ENCODE measurements around the gene CCDC167.
"Not testable (repeated sequence)": the region's sequence is repeated elsewhere in the genome, so short reads cannot be mapped to it uniquely, and the experiment has no call there.

Gene CCDC167

DNA sequence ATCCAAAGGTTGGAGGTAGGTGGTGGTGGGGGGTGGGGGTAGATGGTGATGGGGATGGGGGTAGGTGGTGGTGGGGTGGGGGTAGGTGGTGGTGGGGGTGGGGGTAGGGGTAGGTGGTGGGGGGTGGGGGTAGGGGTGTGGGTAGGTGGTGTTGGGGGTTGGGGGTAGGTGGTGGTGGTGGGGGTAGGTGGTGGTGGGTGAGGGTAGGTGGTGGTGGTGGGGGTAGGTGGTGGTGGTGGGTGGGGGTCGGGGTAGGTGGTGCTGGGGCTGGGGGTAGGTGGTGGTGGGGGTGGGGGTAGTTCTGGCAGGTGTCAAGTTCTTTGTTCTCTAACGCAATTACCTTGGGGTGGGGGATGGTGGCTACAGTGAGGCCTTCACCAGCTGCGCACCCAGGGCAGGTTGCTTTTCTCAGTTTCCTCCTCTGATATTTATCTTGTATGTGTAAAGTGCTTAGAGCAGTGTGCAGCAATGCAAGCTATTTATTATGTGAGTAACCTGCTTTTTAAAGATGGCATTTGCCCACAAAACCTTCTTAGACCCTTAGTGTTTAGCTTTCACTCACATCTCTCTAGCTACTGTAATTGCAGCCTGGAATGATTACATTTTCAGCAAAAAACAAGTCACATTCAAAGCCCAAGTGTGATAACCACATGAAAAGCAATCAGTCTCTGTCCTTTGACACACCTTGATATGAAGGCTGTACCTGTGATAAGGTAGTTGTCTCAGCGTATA is 8.2 kb upstream of the CCDC167 start:
- no peak for DNase-seq

DNA sequence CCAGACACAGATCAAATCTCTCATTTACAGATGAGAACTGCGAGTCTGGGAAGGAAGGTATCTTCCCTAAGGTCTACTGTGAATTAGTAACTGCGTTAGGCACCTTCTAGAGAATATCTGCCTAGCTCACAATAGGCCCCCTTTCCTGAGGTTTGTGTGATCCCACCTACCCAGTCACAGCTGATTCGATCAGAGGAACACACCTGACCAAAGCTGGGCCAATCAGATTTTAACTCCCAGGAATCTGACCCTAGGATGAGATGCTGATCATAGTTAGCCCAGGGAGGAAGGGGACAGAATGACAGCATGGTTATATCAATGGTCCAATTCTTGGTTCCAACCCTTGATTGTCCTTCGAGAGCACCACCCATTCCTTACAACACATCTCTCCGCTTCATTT is 7.4 kb upstream of the CCDC167 start:
- no peak for DNase-seq

DNA sequence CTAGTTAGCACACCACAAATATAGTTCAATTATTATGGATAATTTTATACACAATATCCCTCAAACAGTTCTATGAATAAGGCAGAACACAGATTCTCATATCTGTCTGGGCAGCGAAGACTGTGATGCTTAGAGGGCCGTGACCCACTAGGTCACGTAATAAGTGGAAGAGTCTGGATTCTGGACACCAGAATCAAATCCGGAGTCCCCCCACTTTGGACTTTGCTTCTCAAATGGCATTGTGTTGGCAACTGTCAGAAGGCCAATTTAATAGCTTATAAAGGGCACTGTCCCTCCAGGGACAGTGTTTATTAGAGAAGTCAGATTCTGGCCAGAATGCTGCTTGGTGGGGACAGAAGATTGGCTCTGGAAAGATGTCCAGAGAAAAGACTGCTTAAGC is 6.8 kb upstream of the CCDC167 start:
- DNase-seq = no peak

DNA sequence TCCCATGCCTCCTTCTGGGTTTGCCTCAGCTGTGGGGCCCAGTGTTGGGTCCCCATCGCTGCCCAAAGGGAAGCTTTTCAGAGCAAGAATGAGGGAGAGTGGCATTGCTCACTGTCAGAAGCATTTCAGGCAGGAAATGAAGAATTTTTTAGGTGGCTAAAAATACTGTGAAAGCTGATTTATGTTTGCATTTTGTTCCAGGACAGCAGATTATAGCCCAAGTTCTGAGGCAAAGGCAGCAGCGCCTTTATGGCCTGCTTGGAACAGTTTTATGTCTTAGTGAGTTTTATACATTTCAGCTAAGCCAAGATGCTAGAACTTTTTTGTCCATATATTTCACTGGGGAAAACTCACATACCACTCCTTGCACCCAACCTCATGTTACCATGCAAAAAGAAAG is 4.3 kb upstream of the CCDC167 start:
- DNase-seq = no peak

DNA sequence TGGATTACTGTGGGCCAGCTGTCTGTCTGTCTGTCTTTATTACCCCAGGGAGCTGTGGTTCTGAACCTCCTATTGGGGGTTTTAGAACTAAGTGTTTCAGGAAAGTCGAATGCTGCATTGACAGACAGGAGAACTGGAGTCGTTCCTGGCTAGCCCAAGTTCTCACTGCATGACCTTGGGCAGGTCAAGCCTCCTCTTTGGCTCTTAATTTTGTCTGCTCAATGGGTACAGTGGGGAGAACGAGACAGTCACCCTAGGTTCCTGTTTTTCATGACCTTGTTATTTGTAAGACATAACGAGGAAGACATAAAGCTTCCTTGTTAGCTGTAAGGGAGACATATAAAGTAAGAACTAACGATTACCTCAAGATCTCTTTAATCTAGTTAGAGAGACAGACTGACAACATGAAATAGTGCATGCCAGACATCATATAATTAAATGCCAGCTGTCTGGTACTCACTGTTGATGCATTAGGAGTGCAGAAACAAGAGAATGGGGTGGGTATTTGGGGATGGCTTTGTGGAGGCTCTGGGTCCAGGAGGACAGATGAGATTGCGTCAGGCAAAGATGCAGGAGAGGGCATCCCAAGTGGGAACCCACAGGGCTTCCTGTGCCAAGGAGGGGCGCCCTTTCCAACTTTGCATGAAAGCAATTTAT is 3.7 kb upstream of the CCDC167 start:
- DNase-seq = no peak

DNA sequence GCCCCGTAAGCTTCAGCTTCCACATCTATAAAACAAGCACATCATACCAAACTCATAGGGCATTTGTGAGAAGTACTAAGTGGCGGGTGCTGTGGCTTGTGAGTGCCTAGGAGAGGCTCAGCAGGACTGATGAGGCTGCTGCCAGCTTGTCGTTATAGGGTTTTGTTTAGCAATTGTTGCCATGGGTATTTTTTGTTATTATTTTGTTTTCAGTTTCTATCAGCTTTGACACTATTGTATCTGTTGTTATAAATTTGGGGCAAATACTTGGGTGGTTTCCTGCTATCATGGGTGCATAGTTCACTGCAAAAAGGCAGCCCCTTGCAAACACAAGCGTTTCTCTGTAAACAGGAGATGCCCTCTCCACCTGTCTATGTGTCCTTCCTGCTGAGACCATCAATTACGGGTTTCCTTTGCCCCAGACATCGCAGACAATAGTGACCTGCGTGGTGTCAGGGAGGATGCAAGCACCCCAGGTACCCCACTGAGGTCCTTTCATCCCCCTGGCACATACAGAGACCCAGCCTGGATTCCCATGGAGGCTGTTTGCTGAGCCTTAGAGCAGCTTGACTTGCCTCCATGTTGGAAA is 3.1 kb upstream of the CCDC167 start:
- DNase-seq = no peak

DNA sequence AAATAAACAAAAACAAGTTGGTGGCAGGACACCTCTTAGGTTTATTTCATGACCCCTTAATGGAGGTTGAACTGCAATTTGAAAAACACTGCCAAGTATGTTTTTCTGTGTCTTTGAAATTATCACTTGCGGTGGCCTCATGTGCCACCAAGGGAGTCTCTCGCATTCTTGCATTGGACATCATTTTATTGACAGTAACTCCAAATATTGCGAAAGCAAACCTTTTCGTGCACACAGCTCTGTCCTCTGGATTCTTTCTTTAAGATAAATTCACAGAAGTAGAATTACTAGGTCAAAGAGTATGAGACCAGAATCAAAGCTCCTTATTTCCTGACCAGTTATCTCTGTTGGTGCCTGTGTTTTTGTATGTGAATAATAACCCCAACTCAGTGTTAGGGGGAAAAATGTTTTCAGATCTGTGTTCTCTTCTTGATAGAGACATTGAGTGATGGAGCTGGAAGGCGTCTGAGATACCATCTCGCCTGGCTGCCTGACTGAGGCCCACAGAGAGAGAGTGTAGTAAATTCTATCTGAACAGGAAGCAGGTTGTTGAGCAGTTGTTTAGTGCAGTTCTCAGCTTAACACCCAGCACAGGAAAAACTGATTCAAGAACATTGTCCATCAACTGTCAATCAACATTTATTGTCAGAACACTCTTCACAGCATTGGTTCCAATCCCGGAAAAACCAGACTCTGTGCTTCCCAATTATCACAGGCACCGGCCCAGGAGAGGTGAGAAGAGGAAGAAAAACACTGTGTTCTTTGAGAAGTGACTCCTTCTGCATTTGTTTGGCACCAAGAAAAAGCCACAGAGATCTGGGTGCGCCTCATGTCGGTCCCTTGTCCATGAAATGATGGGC is 2.2 kb upstream of the CCDC167 start:
- no peak for DNase-seq

DNA sequence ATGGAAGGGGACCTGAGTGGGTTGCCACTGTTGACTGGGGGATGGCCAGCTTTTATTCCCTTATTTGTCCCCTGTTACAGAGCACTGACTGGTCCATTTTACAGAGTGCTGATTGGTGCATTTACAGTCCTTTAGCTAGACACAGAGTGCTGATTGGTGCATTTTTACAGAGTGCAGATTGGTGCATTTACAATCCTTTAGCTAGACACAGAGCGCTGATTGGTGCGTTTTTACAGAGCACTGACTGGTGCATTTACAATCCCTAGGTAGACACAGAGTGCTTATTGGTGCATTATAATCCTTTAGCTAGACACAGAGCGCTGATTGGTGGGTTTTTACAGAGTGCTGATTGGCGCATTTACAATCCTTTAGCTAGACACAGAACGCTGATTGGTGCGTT is 1.2 kb upstream of the CCDC167 start:
- DNase-seq = not testable (repeated sequence)

DNA sequence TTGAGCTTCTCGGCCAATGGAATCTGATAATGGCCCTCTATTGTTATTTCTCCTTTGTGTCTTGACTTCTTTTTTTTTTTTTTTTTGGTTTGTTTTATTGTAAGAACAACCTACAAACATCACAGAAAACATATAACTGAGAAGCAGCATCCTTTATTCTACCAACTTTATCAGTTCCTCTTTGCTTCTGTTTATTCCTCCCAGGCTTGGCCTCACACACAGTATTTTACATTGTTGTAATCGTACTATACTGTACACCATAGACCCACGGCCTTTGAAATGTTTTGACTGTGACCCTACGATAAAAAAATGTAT is 558 bp upstream of the CCDC167 start:
- DNase-seq = no peak

DNA sequence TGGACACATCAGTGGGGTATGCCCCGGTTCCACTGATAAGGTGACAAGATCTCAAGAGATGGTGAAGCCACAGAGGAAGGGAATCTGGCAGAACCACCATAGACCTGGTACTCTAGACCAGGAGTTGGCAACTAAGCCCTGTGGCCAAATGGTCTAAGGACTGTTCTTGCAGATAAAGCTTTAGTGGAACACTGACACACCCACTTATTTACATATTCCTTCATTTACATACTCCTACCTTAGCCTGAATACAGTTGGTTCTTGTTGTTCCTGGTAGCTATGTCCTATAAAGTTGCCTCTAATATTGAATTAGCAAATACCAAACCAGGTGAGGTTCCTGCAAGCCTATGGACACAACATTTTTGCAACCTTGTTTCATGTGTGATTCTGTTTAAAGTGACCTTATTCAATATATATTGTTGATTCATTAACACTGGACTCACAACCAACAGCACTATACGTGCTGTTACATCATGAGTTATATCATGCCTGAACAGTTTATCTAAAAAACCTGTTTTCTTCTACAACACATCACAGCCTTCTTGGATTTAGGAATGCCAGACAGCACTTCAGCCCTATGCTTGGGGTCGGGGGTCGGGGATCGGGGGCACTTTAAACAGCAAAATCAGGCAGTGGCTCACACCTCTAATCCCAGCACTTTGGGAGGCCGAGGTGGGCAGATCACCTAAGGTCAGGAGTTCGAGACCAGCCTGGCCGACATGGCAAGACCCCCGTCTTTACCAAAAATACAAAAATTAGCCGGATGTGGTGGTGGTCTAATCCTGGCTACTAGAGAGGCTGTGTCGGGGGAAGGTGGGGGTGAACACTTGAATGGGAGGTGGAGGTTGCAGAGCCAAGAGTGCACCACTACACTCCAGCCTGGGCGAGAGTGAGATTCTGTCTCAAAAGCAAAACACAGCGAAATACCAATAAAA is 2.5 kb downstream of the CCDC167 start:
- DNase-seq = no peak

DNA sequence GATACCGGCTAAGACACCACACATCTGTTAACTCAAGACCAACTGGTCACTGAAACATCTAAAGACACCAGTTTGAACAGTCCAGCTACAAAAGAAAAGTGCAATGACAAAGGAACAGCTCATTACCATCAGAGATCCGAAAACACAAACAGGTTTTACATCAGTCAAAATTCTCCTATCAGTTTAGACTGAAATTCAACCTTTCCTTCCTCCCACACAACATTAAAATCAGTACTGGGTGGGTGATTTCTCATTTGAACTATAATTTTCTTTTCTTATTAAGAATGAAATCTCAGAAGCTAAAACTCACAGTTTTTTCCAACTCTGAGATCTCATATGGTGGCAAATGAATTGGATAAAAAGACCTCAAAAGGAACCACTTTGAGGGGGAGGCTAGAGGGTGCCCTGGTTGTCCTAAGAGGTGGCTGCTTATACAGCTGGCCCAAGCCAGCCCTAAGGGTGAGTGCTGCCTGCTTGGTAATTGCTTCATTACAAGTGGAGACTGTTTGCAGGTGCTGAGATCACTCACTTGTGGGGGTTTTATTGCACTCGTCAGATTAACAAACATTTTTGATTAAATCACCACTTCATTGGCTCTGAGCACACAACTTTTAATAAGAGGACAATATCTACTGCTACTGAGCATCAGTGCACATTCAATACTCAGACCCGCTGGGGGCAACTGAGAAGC is 4.3 kb downstream of the CCDC167 start:
- DNase-seq = no peak

DNA sequence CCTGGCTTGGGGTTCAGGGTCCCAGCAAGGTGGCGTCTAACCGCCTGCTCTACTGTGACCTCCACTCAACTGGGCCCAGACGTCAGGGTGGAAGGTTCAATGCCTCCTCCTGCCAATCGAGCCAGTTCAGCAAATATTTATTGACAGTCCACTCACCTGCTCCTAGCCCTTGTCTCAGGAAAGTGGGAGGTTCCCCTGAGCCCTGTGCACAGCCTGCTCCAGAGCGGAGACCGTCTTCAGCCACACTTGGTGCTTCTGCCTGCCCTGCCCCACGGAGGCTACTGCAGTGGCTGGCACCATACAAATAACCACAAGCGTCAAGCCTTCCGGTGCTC is 6.1 kb downstream of the CCDC167 start:
- DNase-seq = no peak

DNA sequence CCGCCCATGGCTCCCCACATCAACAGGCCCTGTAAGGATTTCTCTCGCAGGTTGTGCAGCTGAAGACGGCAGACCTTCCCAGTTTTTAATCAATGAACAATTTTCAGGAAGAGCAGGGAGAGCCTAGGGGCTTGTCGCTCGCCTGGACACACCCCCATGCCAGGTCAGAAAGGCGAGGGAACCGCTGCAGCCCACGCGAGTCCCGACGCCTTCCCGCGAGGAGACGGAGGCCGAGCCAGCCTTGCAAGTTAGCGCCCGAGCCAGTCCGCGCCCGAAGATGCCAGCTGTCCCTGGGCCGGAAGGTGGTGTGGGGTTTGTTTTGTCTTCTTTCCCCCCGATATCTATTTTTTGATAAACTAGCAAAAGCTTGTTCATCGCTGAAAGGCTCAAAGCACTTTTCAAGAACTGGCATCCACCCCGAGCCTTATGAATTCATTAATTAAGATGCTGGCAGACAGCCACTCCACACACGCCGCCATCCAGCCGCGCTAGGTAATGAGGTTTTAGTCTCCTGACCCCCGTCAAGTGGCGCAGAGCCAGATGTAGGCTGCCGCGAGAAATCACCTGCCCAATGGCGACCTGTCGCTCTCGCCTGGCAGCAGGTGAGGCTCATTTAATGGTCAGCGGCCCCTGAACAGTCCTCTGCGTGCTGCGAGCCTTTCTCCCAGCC is 6.6 kb downstream of the CCDC167 start:
- DNase-seq = peak; percentile 36

DNA sequence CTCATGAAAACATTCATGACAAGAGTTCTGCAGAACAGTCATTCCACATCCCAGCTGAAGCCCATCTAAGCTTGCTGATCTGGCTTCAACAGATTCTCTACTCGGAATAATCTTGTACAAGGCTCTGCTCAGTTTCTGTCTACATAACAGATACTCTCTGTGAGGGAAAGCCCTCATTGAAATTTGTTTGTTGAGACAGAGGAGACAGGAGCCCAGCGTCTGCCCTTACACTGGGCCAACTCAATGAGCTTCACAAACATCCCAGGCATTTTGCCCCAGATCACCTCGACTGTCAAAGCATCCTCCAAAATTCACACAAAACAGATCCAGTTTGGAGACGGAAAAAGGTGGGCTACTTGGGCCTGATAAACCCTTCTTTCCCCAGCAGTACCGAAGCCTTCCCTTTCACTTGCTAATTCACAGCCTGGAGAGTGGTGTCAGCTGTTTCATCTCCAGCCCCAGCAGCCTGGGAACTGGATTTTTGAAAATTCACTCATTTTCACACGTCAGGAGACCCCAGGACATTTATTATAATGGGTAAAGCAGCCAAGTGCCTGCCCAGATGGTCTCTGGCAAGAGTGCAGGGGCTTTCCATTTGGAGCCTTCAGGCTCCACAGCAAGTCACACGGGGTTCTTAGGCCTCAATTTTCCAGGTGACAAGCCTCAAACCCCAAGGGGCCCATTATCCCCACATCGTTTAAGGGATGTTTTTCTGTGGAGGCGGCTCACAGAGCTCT is 7.3 kb downstream of the CCDC167 start:
- peak; percentile 69 for DNase-seq

DNA sequence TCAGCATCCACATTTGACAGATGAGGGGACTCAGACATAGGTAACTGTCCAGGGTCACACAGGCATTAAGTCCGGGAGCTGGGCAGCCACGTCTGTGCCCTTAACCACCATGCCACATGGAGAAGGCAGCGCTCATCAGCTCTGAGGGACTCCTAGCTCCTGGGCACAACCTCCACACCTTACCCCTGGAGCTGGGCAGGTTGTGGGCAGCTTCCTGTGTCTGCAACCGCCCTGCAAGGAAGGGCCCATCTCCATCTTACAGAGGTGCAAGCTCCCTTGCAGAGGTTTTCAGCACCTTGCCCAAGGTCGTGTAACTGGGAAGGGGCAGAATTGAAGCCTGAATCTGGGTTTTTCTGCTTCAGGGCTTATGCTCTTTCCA is 7.9 kb downstream of the CCDC167 start:
- no peak for DNase-seq

DNA sequence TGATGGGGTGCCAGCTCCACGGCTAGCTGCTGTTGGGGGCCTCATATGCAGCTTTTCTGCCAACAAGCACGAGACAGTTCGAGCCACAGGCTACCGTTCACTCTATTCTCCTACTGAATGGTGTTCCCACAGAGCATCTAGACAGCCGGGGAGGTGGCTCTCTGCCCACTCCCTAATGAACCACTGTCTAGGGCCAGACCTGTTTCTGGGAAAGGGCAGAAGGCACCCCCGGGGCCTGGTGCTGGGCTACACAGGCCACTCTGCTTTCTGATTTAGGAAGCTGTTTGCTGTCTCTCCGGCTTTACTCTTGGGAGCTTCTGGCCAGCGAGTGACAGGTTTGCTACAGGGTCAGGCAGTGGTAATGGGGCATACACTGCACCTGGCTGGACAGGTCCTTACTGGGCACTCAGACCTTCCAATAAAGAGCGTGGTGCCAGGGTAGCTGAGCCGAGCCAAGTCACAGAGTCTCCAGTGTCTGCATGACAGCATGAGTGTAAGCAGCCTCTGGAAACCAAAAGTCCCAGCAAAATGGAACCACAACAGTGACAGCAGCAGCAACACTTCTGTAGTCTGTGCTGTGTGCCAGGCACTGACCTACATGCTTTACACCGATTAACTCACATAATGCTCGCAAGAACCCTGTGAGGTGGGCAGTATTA is 8.4 kb downstream of the CCDC167 start:
- DNase-seq = no peak

DNA sequence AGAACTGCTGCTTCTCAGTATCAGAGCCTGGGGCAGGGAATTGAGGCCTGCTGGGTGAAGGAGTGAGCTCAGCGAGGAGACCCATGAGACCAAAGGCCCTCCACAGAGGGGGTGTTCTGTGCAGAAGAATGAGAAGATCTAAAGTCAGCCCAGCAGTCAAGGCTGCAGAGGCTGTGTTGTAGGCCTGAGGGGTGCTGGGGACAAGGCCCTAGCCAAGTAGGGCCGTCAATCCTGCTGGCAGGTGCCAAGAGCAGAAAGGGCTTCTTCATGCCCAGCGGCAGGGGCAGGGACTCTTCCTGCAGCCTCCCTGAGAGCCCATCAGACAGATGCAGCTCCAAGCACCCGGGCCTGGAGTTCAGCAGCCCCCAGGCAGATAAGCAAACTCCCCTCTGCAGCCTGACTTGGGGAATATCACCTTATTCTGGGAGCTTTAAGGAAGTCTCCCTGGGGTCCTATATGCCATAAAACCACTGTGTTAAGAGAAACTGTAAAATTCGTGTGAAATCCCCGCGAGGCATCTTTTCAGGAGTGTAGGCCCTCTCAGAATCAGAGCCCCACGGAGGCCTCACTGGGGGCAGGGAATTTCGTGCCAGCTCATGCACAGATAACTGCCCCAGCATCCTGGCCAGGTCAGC is 9.0 kb downstream of the CCDC167 start:
- peak; percentile 33 for DNase-seq

DNA sequence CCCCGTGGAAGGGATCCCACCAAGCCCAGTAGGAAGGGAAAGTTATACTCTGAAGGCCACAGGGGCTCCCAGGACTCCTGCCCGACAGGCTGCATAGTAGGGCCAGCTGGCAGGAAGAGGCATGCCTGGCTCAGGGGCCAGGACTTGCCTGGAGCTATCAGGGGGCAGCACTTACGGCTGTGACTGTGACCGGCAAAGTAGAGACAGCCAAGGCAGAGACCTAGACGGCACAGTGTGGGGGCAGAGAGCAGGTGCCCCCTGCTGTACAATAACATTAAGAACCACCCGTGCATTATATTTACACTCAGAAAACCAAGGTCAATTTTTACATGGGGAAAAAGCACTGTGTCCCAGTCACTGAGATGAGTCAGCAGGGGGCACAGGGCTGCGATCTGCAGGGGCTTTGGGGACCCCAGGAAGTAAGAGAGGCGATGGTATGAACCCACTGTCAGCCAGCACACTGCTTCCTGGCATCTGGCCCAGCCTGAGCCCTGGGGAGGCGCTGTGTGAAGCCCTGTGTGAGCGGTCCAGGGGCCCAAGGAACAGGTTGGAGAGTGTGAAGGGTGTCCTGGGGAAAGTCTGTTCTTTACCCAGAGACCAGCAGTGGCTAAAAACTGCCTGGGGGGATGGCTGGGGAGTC is 9.9 kb downstream of the CCDC167 start:
- no peak for DNase-seq

DNA sequence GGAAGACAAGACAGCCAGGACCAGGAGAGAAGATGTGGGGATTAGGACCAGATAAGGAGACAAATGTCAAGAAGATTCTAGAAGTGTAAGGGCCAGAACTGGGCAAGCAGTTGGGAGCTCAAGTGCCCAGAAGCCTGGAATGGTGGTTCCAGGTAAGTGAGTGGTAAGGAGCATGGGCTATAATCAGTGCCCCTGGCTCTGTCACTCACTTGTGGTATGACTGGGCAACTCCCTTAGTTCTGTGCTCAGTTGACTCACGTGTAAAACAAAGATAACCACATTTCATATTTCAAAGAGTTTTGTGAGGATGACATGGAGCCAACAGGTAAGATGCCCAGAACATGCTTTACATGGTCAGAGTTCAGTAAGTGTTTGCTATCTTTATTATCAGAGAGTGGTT is 11.2 kb downstream of the CCDC167 start:
- DNase-seq = no peak
